ENCODE data around the gene SAMD11. TPM values are rescaled to one million over a fixed set of nuclear protein-coding genes. Genes with fewer than 3 reads are reported as not detected.

SAMD11 gene
- total and polyA plus RNA-seq, 2 of the 8 experiments (the other 6 are each of a cell fraction or from before 2014, with no cell fraction given): 0.18 to 0.30 TPM

DNA sequence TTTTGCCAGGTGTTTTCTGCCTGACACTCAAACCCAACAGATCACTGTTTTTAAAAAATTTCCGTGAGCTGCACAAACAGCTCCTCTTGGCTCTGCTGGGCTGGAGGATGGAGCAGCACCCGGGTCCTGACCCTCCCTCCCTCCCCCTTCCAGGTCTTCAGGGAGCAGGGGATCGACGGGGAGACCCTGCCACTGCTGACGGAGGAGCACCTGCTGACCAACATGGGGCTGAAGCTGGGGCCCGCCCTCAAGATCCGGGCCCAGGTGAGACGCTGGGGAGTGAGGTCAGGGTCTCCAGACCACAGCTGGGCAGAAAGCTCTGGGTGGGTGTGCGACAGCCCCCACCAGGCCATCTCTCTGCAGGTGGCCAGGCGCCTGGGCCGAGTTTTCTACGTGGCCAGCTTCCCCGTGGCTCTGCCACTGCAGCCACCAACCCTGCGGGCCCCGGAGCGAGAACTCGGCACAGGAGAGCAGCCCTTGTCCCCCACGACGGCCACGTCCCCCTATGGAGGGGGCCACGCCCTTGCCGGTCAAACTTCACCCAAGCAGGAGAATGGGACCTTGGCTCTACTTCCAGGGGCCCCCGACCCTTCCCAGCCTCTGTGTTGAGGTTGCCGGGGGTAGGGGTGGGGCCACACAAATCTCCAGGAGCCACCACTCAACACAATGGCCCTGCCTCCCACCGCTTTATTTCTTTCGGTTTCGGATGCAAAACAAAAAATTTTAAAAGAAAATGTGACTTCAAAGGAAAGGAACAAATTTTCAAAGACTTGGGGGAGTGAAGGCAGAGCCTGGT is 20.0 kb downstream of the SAMD11 start:
- H3K56ac ChIP-seq (replicated peaks; ENCODE audit: insufficient read length, low read depth, low read length): no peak overlapping the region
- FAIRE-seq (no peak), DNase-seq (ENCODE audit: low read depth in 1 of 2, low spot score in 2 of 2) (no peak)
- H3K23ac ChIP-seq (ENCODE audit: insufficient read length): no peak overlapping the region
- H4K20me1 ChIP-seq (replicated peaks in 1 of 2; ENCODE audit: control insufficient read depth in 1 of 2, insufficient read depth in 2 of 2, low read length in 2 of 2): peaks cover 15 to 31% of the 10 kb centered on the region in 2 experiments
- H2BK15ac ChIP-seq (ENCODE audit: low read length): no peak overlapping the region
- no peak overlapping the region for H4K91ac ChIP-seq (replicated peaks; ENCODE audit: insufficient read length, low read length)
- CTCF ChIA-PET (ENCODE audit: partially characterized antibody): interaction anchor here (0.7 to 2.9 kb wide), 7 partner anchors 10 to 40 kb away, joined by 3 to 13 read pairs (median 5); no protein-coding TSS in a partner anchor
- H2BK5ac ChIP-seq (ENCODE audit: low read depth, low read length): no peak overlapping the region
- no peaks in the 10 kb centered on the region for H3K9me3 ChIP-seq (ENCODE audit: insufficient read depth in 2 of 2, low read depth in 1 of 2, low read length in 1 of 2)
- POLR2A ChIA-PET (ENCODE audit: partially characterized antibody): interaction anchor here (0.7 to 9.5 kb wide), 11 partner anchors 8 to 138 kb away, joined by 3 to 65 read pairs (median 4); partner anchors contain the start of genes NOC2L, PLEKHN1 and SAMD11
- no peak overlapping the region for H2BK120ac ChIP-seq (replicated peaks; ENCODE audit: low read depth, low read length)
- H3K4me2 ChIP-seq (ENCODE audit: insufficient read depth in 1 of 2, low read depth in 2 of 2, low read length in 2 of 2): peak overlapping the region in 1 of 2 experiments; percentile 71; a peak in 1 of 4 replicates
- no peaks in the 10 kb centered on the region for H3K79me2 ChIP-seq (ENCODE audit: control insufficient read depth in 1 of 2, insufficient read depth in 2 of 2, low read length in 2 of 2)
- WGBS, 2 experiments (ENCODE audit: extremely low coverage in 1 of 2, insufficient coverage in 1 of 2, insufficient read length in 1 of 2, insufficient replicate concordance in 2 of 2, low coverage in 1 of 2, low lambda C conversion rate in 2 of 2, missing lambda C conversion rate in 1 of 2): 79% methylated on average over 22 of the region's 27 CpGs; no CpG with 5 or more reads in 1 of the 2 experiments
- H3K4me3 ChIP-seq (ENCODE audit: extremely low read depth in 1 of 4, insufficient read depth in 2 of 4, low read depth in 3 of 4, low read length in 4 of 4): no peak overlapping the region
- no peak overlapping the region for H3K9ac ChIP-seq (replicated peaks in 1 of 4; ENCODE audit: extremely low read depth in 1 of 4, low read depth in 3 of 4, low read length in 3 of 4)
- H4K8ac ChIP-seq (ENCODE audit: extremely low read depth, insufficient read depth, low read length): peak overlapping the region; percentile 14; the same call in 1 of the 2 replicates
- no peak overlapping the region for H2AK5ac ChIP-seq (ENCODE audit: low read depth, low read length)
- no peak overlapping the region for H4K5ac ChIP-seq (ENCODE audit: insufficient read length, low read depth, low read length)
- TF ChIP-seq EGR1 (IDR thresholded peaks at IDR 0.05; ENCODE audit: borderline replicate concordance, low read depth, low read length) (peak; percentile 44; the same call in 1 of the 2 replicates), SUZ12 (IDR thresholded peaks at IDR 0.05; ENCODE audit: low read length) (no peak), BACH1 (IDR thresholded peaks at IDR 0.05; ENCODE audit: low read length) (no peak)
- peaks cover 43 to 50% (median 49%) of the 10 kb centered on the region in 4 experiments for H3K27me3 ChIP-seq (replicated peaks in 1 of 4; ENCODE audit: control insufficient read depth in 3 of 4, extremely low read depth in 1 of 4, insufficient read depth in 3 of 4, low read length in 3 of 4)
- H2BK12ac ChIP-seq (ENCODE audit: low read depth, low read length): no peak overlapping the region
- no peak overlapping the region for H3K4ac ChIP-seq (replicated peaks; ENCODE audit: insufficient read length, low read depth, low read length)
- H2BK20ac ChIP-seq (ENCODE audit: low read length): no peak overlapping the region
- peaks cover 3 to 34% (median 22%) of the 10 kb centered on the region in 4 experiments for H3K4me1 ChIP-seq (replicated peaks in 1 of 4; ENCODE audit: control insufficient read depth in 3 of 4, insufficient read depth in 4 of 4, low read length in 3 of 4)
- no peak overlapping the region for H2AFZ ChIP-seq (ENCODE audit: low read length)
- no peak overlapping the region for H3K14ac ChIP-seq (ENCODE audit: insufficient read length)
- peaks cover 7% of the 10 kb centered on the region; the same call in 1 of the 2 replicates for H3K23me2 ChIP-seq (ENCODE audit: low read depth, low read length)
- no peak overlapping the region for H3K18ac ChIP-seq (ENCODE audit: extremely low read depth, low read length)
- no peak overlapping the region for H3K27ac ChIP-seq (ENCODE audit: low read depth, low read length)
- H3K79me1 ChIP-seq (ENCODE audit: low read depth, low read length): no peaks in the 10 kb centered on the region; the same call in 1 of the 2 replicates
- peaks cover 2 to 23% (median 10%) of the 10 kb centered on the region in 4 experiments; a peak in 7 of 8 replicates for H3K36me3 ChIP-seq (ENCODE audit: control insufficient read depth in 2 of 4, insufficient read depth in 4 of 4, low read length in 3 of 4)
